Body of pancreas (tissue), 4 donors: Measurements from ENCODE around the gene SMURF2.

ENCODE experiments used
- CTCF ChIP-seq, 7 experiments: fragments of 450-650 bp in 4 of 7; fragments of 200-600 bp in 3 of 7; sonication (generic) in 3 of 7; IDR thresholded peaks; one replicate each; pipeline ENCODE4 v1.5.1; 2016 to 2019; ENCODE audit warnings: antibody characterized with exemption in 7 of 7
- POLR2A ChIP-seq, 3 donors: fragments of 450-650 bp; IDR thresholded peaks; one replicate each; pipeline ENCODE4 v1.6.1; 2016; ENCODE audit warnings: antibody characterized with exemption in 3 of 3, mild to moderate bottlenecking in 2 of 3

DNA sequence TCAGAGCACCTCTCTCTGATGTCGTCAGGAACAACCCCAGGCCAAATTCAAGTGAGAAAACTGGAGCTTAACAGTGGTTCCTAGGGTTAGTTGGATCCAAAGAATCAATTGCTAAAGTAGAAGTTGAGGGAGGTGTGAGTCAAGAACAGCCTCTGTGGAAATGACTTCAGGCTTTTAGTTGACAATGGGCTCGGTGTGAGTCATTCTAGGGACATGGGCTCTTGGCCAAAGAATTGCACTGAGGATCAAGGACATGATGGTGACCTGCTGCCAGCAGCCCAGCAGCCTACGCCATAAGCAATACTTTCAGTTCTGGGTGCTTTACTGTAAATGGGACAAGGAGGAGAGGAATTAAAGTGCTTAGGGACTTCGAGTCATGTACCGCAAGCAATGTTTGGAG, 32.1 kb upstream of the SMURF2 start:
- TF ChIP-seq CTCF (IDR thresholded peaks at IDR 0.05) (no peak), POLR2A (IDR thresholded peaks at IDR 0.05) (no peak)
